Measurements from ENCODE around the gene FMN2. TPM values are rescaled to one million over a fixed set of nuclear protein-coding genes. Genes with fewer than 3 reads are reported as not detected.

Gene FMN2
- total and polyA plus RNA-seq, 2 donors (not counting 1 experiment from before 2014, with no cell fraction given): 8.0 to 13.7 TPM

GRCh38 chr1:240342251-240342625 is 250.6 kb downstream of the FMN2 start:
- Histone ChIP-seq H3K4me1 (ENCODE audit: control insufficient read depth, extremely low read depth, insufficient read depth, low read length) (peaks cover 8% of the 10 kb centered on the region), H3K27ac (ENCODE audit: insufficient read depth, low read length) (no peak overlapping the region), H3K27me3 (ENCODE audit: control insufficient read depth, insufficient read depth, low read length) (no peaks in the 10 kb centered on the region), H3K9ac (ENCODE audit: insufficient read depth, low read length) (no peak overlapping the region), H4K20me1 (ENCODE audit: control insufficient read depth, extremely low read depth, insufficient read depth, low read length) (no peaks in the 10 kb centered on the region), H3K9me3 (ENCODE audit: control insufficient read depth, insufficient read depth, low read depth, low read length) (no peaks in the 10 kb centered on the region), H3K4me2 (ENCODE audit: extremely low read depth, insufficient read depth, low read length) (no peak overlapping the region), H3K36me3 (ENCODE audit: control insufficient read depth, insufficient read depth, low read length) (no peaks in the 10 kb centered on the region), H3K79me2 (ENCODE audit: control insufficient read depth, insufficient read depth, low read length) (no peaks in the 10 kb centered on the region), H2AFZ (ENCODE audit: low read length) (no peak overlapping the region), H3K4me3 (replicated peaks in 1 of 4; ENCODE audit: control extremely low read depth in 1 of 4, insufficient read depth in 1 of 4, low read depth in 3 of 4, low read length in 4 of 4) (no peak overlapping the region)
- TF ChIP-seq CTCF (conservative IDR thresholded peaks at IDR 0.05 in 1 of 2, IDR thresholded peaks at IDR 0.05 in 1 of 2; ENCODE audit: low read depth in 1 of 2, low read length in 2 of 2) (no peak), EZH2 (IDR thresholded peaks at IDR 0.05; ENCODE audit: low read length, missing control alignments) (no peak)
- DNase-seq (ENCODE audit: low read depth in 2 of 2): peak in 1 of 2 donors; percentile 13

GRCh38 chr1:240343045-240343444 is 251.4 kb downstream of the FMN2 start:
- H3K27ac ChIP-seq (ENCODE audit: insufficient read depth, low read length): no peak overlapping the region
- no peak for DNase-seq (ENCODE audit: low read depth in 2 of 2)
- peaks cover 8% of the 10 kb centered on the region for H3K4me1 ChIP-seq (ENCODE audit: control insufficient read depth, extremely low read depth, insufficient read depth, low read length)
- H3K9ac ChIP-seq (ENCODE audit: insufficient read depth, low read length): no peak overlapping the region
- H3K4me2 ChIP-seq (ENCODE audit: extremely low read depth, insufficient read depth, low read length): no peak overlapping the region
- no peaks in the 10 kb centered on the region for H3K79me2 ChIP-seq (ENCODE audit: control insufficient read depth, insufficient read depth, low read length)
- no peak overlapping the region for H2AFZ ChIP-seq (ENCODE audit: low read length)
- no peak overlapping the region for H3K4me3 ChIP-seq (replicated peaks in 1 of 4; ENCODE audit: control extremely low read depth in 1 of 4, insufficient read depth in 1 of 4, low read depth in 3 of 4, low read length in 4 of 4)
- no peaks in the 10 kb centered on the region for H3K27me3 ChIP-seq (ENCODE audit: control insufficient read depth, insufficient read depth, low read length)
- H3K36me3 ChIP-seq (ENCODE audit: control insufficient read depth, insufficient read depth, low read length): no peaks in the 10 kb centered on the region
- TF ChIP-seq CTCF (conservative IDR thresholded peaks at IDR 0.05 in 1 of 2, IDR thresholded peaks at IDR 0.05 in 1 of 2; ENCODE audit: low read depth in 1 of 2, low read length in 2 of 2): no peak
- TF ChIP-seq EZH2 (IDR thresholded peaks at IDR 0.05; ENCODE audit: low read length, missing control alignments): no peak
- H3K9me3 ChIP-seq (ENCODE audit: control insufficient read depth, insufficient read depth, low read depth, low read length): no peaks in the 10 kb centered on the region
- no peaks in the 10 kb centered on the region for H4K20me1 ChIP-seq (ENCODE audit: control insufficient read depth, extremely low read depth, insufficient read depth, low read length)

GRCh38 chr1:240343966-240344365 is 252.3 kb downstream of the FMN2 start:
- Histone ChIP-seq H3K4me3 (replicated peaks in 1 of 4; ENCODE audit: control extremely low read depth in 1 of 4, insufficient read depth in 1 of 4, low read depth in 3 of 4, low read length in 4 of 4) (no peak overlapping the region), H3K9ac (ENCODE audit: insufficient read depth, low read length) (no peak overlapping the region), H3K9me3 (ENCODE audit: control insufficient read depth, insufficient read depth, low read depth, low read length) (no peaks in the 10 kb centered on the region), H3K4me2 (ENCODE audit: extremely low read depth, insufficient read depth, low read length) (no peak overlapping the region), H3K27ac (ENCODE audit: insufficient read depth, low read length) (no peak overlapping the region), H2AFZ (ENCODE audit: low read length) (no peak overlapping the region), H3K27me3 (ENCODE audit: control insufficient read depth, insufficient read depth, low read length) (no peaks in the 10 kb centered on the region), H3K36me3 (ENCODE audit: control insufficient read depth, insufficient read depth, low read length) (no peaks in the 10 kb centered on the region), H4K20me1 (ENCODE audit: control insufficient read depth, extremely low read depth, insufficient read depth, low read length) (no peaks in the 10 kb centered on the region), H3K4me1 (ENCODE audit: control insufficient read depth, extremely low read depth, insufficient read depth, low read length) (peaks cover 8% of the 10 kb centered on the region), H3K79me2 (ENCODE audit: control insufficient read depth, insufficient read depth, low read length) (no peaks in the 10 kb centered on the region)
- TF ChIP-seq EZH2 (IDR thresholded peaks at IDR 0.05; ENCODE audit: low read length, missing control alignments) (no peak), CTCF (conservative IDR thresholded peaks at IDR 0.05 in 1 of 2, IDR thresholded peaks at IDR 0.05 in 1 of 2; ENCODE audit: low read depth in 1 of 2, low read length in 2 of 2) (no peak)
- peak in 1 of 2 donors; percentile 20 for DNase-seq (ENCODE audit: low read depth in 2 of 2)
